ENCODE results near the gene DOCK7. TPM values are rescaled to one million over a fixed set of nuclear protein-coding genes. Genes with fewer than 3 reads are reported as not detected.
"Not testable (repeated sequence)": the region's sequence is repeated elsewhere in the genome, so short reads cannot be mapped to it uniquely, and the experiment has no call there.

DOCK7 gene
- total RNA-seq, 2 experiments from 2014 or later = 15.5 to 20.4 TPM

GRCh38 chr1:62637392-62638105 is 50.6 kb downstream of the DOCK7 start:
- intact Hi-C loops (cut with micrococcal nuclease) = no loop called here
- Mint-ChIP-seq H3K9me3 (no peaks in the 10 kb centered on the region), H3K36me3 (peaks cover 11% of the 10 kb centered on the region), H3K4me3 (no peak overlapping the region), H3K4me1 (ENCODE audit: low read depth) (peaks cover 3% of the 10 kb centered on the region), H3K27me3 (no peaks in the 10 kb centered on the region), H3K27ac (no peak overlapping the region)
- POLR2A ChIA-PET = no interaction called here
- no peak for DNase-seq
- CTCF ChIA-PET = no interaction called here

DNA sequence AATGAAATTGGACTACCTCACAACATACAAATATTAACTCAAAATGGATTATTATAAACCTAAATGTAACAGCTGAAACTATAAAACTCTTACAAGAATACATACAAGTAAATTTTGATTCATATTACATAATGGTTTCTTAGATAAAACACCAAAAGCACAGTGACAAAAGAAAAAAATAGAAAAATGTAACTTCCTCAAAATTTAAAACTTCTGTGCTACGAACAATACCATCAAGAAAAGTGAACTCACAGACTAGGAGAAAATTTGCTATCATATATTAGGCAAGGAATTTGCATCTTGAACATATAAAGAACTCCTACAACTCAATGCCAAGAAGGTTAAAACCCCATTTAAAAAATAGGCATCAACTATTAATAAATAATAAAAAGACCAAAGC is 59.7 kb downstream of the DOCK7 start:
- H3K27ac Mint-ChIP-seq = no peak overlapping the region
- H3K27me3 Mint-ChIP-seq = no peaks in the 10 kb centered on the region
- peaks cover 24% of the 10 kb centered on the region for H3K36me3 Mint-ChIP-seq
- POLR2A ChIA-PET = no interaction called here
- no peak overlapping the region for H3K4me3 Mint-ChIP-seq
- H3K4me1 Mint-ChIP-seq (ENCODE audit: low read depth) = peaks cover 5% of the 10 kb centered on the region
- no peaks in the 10 kb centered on the region for H3K9me3 Mint-ChIP-seq
- CTCF ChIA-PET = no interaction called here
- DNase-seq = no peak
- intact Hi-C loops (cut with micrococcal nuclease) = no loop called here

- ChIA-PET CTCF (interaction anchor here (0.6 to 1.1 kb wide), 2 partner anchors 95 to 121 kb away, joined by 3 read pairs; no protein-coding TSS in a partner anchor), POLR2A (no interaction called here)
- Mint-ChIP-seq H3K36me3 (peaks cover 13% of the 10 kb centered on the region), H3K9me3 (no peaks in the 10 kb centered on the region), H3K27ac (no peak overlapping the region), H3K27me3 (no peaks in the 10 kb centered on the region), H3K4me1 (ENCODE audit: low read depth) (peaks cover 9% of the 10 kb centered on the region), H3K4me3 (no peak overlapping the region)
- DNase-seq = no peak
- intact Hi-C loops (cut with micrococcal nuclease) = loop anchor here (2.0 kb wide), 1 partner anchor 63 kb away; the partner anchor contains the start of gene DOCK7
Measured at GRCh38 chr1:62625415-62625814, 62.8 kb downstream of the DOCK7 start.

DNA sequence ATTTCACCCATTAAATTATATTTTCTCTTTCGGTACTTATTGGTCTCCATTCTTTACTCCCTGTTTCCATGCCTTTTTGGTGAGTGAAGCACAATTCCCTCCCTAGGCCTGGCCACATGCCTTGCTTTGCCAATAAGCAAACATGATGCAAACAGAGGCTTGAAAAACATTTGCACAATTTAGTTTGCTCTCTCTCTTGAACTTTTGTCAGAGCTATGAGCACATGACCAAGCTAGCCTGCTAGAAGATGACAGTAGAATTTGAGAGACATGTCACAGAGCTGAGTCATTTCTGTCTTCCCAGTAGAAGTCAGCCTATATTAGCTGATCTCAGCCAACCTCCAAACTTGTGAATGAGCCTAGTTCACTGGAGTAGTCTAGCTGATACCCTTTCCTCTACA is 66.3 kb downstream of the DOCK7 start:
- intact Hi-C loops (cut with micrococcal nuclease) = no loop called here

DNA sequence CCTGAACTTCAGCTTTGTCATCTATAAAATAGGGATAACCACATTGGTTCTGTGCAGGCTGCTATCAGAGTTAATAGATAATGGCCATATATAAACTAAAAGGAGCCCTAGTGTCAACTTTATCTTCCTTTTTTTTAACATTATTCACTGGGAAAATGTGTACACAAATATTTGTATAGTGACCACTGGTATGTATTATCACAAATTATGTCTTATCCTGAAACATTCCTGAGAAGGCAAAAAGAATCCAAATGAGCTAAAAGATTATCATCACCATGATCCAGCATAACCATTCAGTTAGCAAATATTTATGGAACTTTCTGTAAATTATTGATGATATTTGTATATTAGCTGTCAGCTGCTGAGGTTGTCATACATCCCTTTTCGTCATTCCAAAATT is 74.3 kb downstream of the DOCK7 start:
- H3K36me3 Mint-ChIP-seq = peaks cover 5% of the 10 kb centered on the region
- no peak overlapping the region for H3K4me3 Mint-ChIP-seq
- H3K4me1 Mint-ChIP-seq (ENCODE audit: low read depth) = no peaks in the 10 kb centered on the region
- intact Hi-C loops (cut with micrococcal nuclease) = no loop called here
- H3K27me3 Mint-ChIP-seq = no peaks in the 10 kb centered on the region
- no peak overlapping the region for H3K27ac Mint-ChIP-seq
- POLR2A ChIA-PET = no interaction called here
- CTCF ChIA-PET = no interaction called here
- H3K9me3 Mint-ChIP-seq = no peaks in the 10 kb centered on the region
- DNase-seq = no peak

More for the DNA sequence above, 66.3 kb downstream of the DOCK7 start:
- ChIA-PET POLR2A (no interaction called here), CTCF (no interaction called here)
- DNase-seq = no peak
- Mint-ChIP-seq H3K36me3 (peaks cover 11% of the 10 kb centered on the region), H3K4me1 (ENCODE audit: low read depth) (peaks cover 9% of the 10 kb centered on the region), H3K4me3 (no peak overlapping the region), H3K27me3 (no peaks in the 10 kb centered on the region), H3K27ac (no peak overlapping the region), H3K9me3 (no peaks in the 10 kb centered on the region)

- POLR2A ChIA-PET = no interaction called here
- CTCF ChIA-PET = no interaction called here
Measured at GRCh38 chr1:62613325-62613727, 74.9 kb downstream of the DOCK7 start.

DNA sequence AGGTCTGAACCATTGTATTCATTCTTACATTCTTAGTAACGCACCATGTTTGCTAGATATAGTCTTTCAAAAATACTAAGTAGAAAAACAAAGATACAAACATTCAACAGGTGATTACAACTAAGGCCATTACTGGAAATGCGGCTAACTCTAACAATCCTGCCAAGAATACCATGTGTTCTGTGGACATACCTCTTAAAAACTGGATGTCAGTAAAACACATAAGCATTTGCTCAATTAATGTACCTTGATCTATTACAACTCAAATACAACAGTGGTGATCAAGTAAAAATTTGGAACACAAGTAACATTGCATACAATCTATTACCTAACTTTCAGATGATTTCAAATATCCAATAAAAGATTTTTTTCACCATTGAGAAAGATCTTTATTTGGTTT is 75.4 kb downstream of the DOCK7 start:
- H3K27me3 Mint-ChIP-seq = no peaks in the 10 kb centered on the region
- H3K4me1 Mint-ChIP-seq (ENCODE audit: low read depth) = no peaks in the 10 kb centered on the region
- POLR2A ChIA-PET = no interaction called here
- DNase-seq = no peak
- H3K27ac Mint-ChIP-seq = no peak overlapping the region
- intact Hi-C loops (cut with micrococcal nuclease) = no loop called here
- peaks cover 5% of the 10 kb centered on the region for H3K36me3 Mint-ChIP-seq
- CTCF ChIA-PET = no interaction called here
- H3K9me3 Mint-ChIP-seq = no peaks in the 10 kb centered on the region
- no peak overlapping the region for H3K4me3 Mint-ChIP-seq

More at GRCh38 chr1:62613325-62613727, 74.9 kb downstream of the DOCK7 start:
- Mint-ChIP-seq H3K27me3 (no peaks in the 10 kb centered on the region), H3K4me3 (no peak overlapping the region), H3K9me3 (no peaks in the 10 kb centered on the region), H3K4me1 (ENCODE audit: low read depth) (no peaks in the 10 kb centered on the region), H3K27ac (no peak overlapping the region), H3K36me3 (peaks cover 5% of the 10 kb centered on the region)
- intact Hi-C loops (cut with micrococcal nuclease) = no loop called here
- DNase-seq = no peak

GRCh38 chr1:62610588-62610987 is 77.6 kb downstream of the DOCK7 start:
- H3K36me3 Mint-ChIP-seq; H3K4me3 Mint-ChIP-seq; POLR2A ChIA-PET; H3K27ac Mint-ChIP-seq; H3K4me1 Mint-ChIP-seq (ENCODE audit: low read depth); H3K9me3 Mint-ChIP-seq; intact Hi-C loops (cut with micrococcal nuclease); H3K27me3 Mint-ChIP-seq; DNase-seq: not testable (repeated sequence)
- CTCF ChIA-PET = interaction anchor here (0.5 kb wide), 1 partner anchor 438 kb away, joined by 3 read pairs; no protein-coding TSS in a partner anchor

- Mint-ChIP-seq H3K4me1 (ENCODE audit: low read depth) (no peaks in the 10 kb centered on the region), H3K27ac (no peak overlapping the region), H3K36me3 (peaks cover 2% of the 10 kb centered on the region), H3K9me3 (no peaks in the 10 kb centered on the region), H3K4me3 (no peak overlapping the region), H3K27me3 (no peaks in the 10 kb centered on the region)
- CTCF ChIA-PET = no interaction called here
- intact Hi-C loops (cut with micrococcal nuclease) = no loop called here
- POLR2A ChIA-PET = no interaction called here
- DNase-seq = no peak
Measured at GRCh38 chr1:62608905-62609304, 79.3 kb downstream of the DOCK7 start.

DNA sequence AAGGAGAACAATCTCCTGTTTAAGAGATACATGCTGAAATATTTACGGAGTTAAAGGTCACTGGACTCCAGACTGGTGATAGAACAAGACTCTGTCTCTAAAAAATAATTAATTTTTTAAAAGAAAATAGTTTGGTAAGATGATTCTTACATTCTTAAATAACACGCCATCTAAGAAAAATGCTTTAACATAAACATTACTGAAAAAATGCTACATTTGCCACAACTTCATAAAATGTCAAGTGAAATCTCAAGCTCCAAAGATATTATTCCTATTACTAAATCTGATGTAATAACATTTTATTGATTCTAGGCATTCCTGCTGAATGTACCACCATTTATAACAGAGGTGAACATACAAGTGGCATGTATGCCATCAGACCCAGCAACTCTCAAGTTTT is 86.7 kb downstream of the DOCK7 start:
- no peaks in the 10 kb centered on the region for H3K9me3 Mint-ChIP-seq
- H3K36me3 Mint-ChIP-seq = peaks cover 2% of the 10 kb centered on the region
- H3K27me3 Mint-ChIP-seq = no peaks in the 10 kb centered on the region
- no peak for DNase-seq
- no peak overlapping the region for H3K4me3 Mint-ChIP-seq
- ChIA-PET CTCF (no interaction called here), POLR2A (no interaction called here)
- intact Hi-C loops (cut with micrococcal nuclease) = no loop called here
- no peak overlapping the region for H3K27ac Mint-ChIP-seq
- H3K4me1 Mint-ChIP-seq (ENCODE audit: low read depth) = peaks cover 5% of the 10 kb centered on the region

GRCh38 chr1:62599044-62599443 is 89.1 kb downstream of the DOCK7 start:
- ChIA-PET CTCF (interaction anchor here (0.5 kb wide), 1 partner anchor 12 kb away, joined by 3 read pairs; no protein-coding TSS in a partner anchor), POLR2A (no interaction called here)
- peaks cover 2% of the 10 kb centered on the region for H3K36me3 Mint-ChIP-seq
- H3K4me1 Mint-ChIP-seq (ENCODE audit: low read depth) = peaks cover 5% of the 10 kb centered on the region
- H3K9me3 Mint-ChIP-seq = no peaks in the 10 kb centered on the region
- intact Hi-C loops (cut with micrococcal nuclease) = no loop called here
- no peaks in the 10 kb centered on the region for H3K27me3 Mint-ChIP-seq
- H3K4me3 Mint-ChIP-seq = no peak overlapping the region
- no peak for DNase-seq
- no peak overlapping the region for H3K27ac Mint-ChIP-seq

DNA sequence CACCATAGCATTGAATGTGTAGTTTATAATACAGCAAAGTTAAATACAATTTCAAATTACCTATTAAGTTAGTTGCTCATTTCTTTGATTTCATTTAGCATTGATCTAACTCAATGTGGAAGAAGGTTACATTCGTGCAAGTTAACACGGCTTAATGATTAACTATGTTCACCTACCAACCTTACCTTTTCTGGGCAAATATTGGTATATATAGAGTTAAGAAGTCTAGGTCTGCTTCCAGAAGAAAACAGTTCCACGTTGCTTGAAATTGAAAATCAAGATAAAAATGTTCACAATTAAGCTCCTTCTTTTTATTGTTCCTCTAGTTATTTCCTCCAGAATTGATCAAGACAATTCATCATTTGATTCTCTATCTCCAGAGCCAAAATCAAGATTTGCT is 90.9 kb downstream of the DOCK7 start, which contains the start of gene ANGPTL3:
Gene ANGPTL3, plus strand, starts transcription at position 240 of the 400 bp plus-strand sequence. Its CDS starts 47 bp downstream, at position 287.
- POLR2A ChIA-PET = interaction anchor here (0.6 kb wide), 1 partner anchor 98 kb away, joined by 4 read pairs; no protein-coding TSS in a partner anchor
- Mint-ChIP-seq H3K4me3 (no peak within 1 kb of the TSS), H3K27me3 (no peaks in the 10 kb centered on the region), H3K4me1 (ENCODE audit: low read depth) (peaks cover 5% of the 10 kb centered on the region), H3K36me3 (peaks cover 2% of the 10 kb centered on the region), H3K9me3 (no peaks in the 10 kb centered on the region), H3K27ac (no peak within 1 kb of the TSS)
- intact Hi-C loops (cut with micrococcal nuclease) = no loop called here
- DNase-seq = no peak
- CTCF ChIA-PET = no interaction called here

GRCh38 chr1:62595647-62596046 is 92.5 kb downstream of the DOCK7 start:
- Mint-ChIP-seq H3K27ac (no peak overlapping the region), H3K4me3 (no peak overlapping the region), H3K9me3 (no peaks in the 10 kb centered on the region), H3K36me3 (peaks cover 2% of the 10 kb centered on the region), H3K4me1 (ENCODE audit: low read depth) (peaks cover 5% of the 10 kb centered on the region), H3K27me3 (no peaks in the 10 kb centered on the region)
- ChIA-PET POLR2A (interaction anchor here (0.5 kb wide), 1 partner anchor 17 kb away, joined by 3 read pairs; no protein-coding TSS in a partner anchor), CTCF (no interaction called here)
- DNase-seq = no peak
- intact Hi-C loops (cut with micrococcal nuclease) = no loop called here

Data from activated CD4-positive, alpha-beta memory T cell treated with anti-CD3 and anti-CD28 coated beads for 36 hours (primary cell).